Measurements from ENCODE around the gene CACNB3. TPM values are rescaled to one million over a fixed set of nuclear protein-coding genes. Genes with fewer than 3 reads are reported as not detected.

Gene CACNB3
- total RNA-seq, 1 donor from 2014 or later, result 40.5 TPM

DNA sequence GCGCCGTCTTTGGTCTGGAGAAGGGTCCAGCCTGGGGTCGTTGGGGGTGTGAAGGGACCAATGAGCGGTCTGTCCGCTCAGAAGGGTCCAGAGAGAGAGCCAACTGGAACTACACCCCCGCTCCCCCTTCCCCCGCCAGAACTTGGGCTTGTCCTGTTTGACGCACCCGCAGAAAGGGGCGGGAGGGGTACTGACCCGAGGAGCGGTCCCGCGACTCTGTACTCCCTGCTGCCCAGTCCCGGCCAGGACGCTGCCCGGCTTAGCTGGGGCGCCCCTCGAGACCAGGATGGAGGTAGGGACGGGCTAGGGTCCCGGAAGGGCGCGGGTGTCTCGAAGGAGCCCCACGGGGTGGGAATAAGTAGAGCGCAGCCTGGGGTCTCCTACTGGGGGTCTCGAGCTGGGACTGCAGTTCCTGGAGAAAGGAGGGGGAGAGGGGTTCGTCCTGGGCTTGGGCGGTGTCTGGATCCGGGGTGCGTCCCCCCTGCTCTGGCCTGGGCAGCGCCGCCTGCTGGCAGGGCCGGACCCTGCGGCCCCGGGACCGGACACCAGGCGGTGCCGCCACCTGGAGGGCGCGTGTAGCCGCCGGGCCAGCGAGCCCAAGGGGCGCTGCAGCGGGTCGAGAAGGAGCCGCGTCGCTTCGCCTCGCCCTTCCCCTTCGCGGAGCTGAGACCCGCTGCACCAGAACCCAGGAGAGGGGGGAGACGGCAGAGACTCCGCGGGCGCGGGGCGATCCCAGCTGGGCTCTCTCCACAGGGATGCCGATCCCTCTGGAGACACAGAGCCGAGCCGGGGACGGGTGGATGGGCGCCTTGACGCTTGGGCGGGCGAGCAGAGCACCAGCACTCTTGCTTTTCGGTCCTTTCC lies 3.8 kb upstream of the CACNB3 start:
- Histone ChIP-seq H3K27me3 (ENCODE audit: insufficient read depth, low read length) (no peaks in the 10 kb centered on the region), H3K4me1 (ENCODE audit: insufficient read depth, low read length) (peaks cover 45% of the 10 kb centered on the region), H3K9me3 (ENCODE audit: insufficient read depth, low read depth, low read length) (no peaks in the 10 kb centered on the region), H4K20me1 (ENCODE audit: insufficient read depth, low read length) (peaks cover 12% of the 10 kb centered on the region), H3K4me3 (ENCODE audit: insufficient read depth, low read depth, low read length) (peak overlapping the region; percentile 83), H3K27ac (ENCODE audit: low read depth, low read length) (peak overlapping the region; percentile 48), H3K36me3 (ENCODE audit: insufficient read depth, low read length) (no peaks in the 10 kb centered on the region), H3K9ac (ENCODE audit: low read length) (peak overlapping the region; percentile 91), H3K79me2 (ENCODE audit: insufficient read depth, low read length) (peaks cover 26% of the 10 kb centered on the region), H2AFZ (ENCODE audit: low read depth, low read length) (peak overlapping the region; percentile 96), H3K4me2 (ENCODE audit: low read length) (peak overlapping the region; percentile 100)
- H3K36me3 Mint-ChIP-seq (ENCODE audit: low read depth, unreplicated experiment), result no peaks in the 10 kb centered on the region
- FAIRE-seq, result no peak
- peaks cover 30% of the 10 kb centered on the region for H3K4me1 Mint-ChIP-seq (ENCODE audit: low read depth, unreplicated experiment)
- H3K27ac Mint-ChIP-seq (ENCODE audit: unreplicated experiment), result peak overlapping the region; percentile 75
- peak; percentile 38 for DNase-seq (ENCODE audit: low read depth)
- H3K27me3 Mint-ChIP-seq (ENCODE audit: low read depth, unreplicated experiment), result peaks cover 5% of the 10 kb centered on the region
- peak overlapping the region; percentile 95 for H3K4me3 Mint-ChIP-seq (ENCODE audit: unreplicated experiment)
- TF ChIP-seq EZH2 (IDR thresholded peaks at IDR 0.05; ENCODE audit: insufficient read depth, low read length), result no peak
- peak; percentile 71 for TF ChIP-seq CTCF (IDR thresholded peaks at IDR 0.05; ENCODE audit: insufficient read depth, low read depth, low read length)
- H3K9me3 Mint-ChIP-seq (ENCODE audit: unreplicated experiment), result no peaks in the 10 kb centered on the region

DNA sequence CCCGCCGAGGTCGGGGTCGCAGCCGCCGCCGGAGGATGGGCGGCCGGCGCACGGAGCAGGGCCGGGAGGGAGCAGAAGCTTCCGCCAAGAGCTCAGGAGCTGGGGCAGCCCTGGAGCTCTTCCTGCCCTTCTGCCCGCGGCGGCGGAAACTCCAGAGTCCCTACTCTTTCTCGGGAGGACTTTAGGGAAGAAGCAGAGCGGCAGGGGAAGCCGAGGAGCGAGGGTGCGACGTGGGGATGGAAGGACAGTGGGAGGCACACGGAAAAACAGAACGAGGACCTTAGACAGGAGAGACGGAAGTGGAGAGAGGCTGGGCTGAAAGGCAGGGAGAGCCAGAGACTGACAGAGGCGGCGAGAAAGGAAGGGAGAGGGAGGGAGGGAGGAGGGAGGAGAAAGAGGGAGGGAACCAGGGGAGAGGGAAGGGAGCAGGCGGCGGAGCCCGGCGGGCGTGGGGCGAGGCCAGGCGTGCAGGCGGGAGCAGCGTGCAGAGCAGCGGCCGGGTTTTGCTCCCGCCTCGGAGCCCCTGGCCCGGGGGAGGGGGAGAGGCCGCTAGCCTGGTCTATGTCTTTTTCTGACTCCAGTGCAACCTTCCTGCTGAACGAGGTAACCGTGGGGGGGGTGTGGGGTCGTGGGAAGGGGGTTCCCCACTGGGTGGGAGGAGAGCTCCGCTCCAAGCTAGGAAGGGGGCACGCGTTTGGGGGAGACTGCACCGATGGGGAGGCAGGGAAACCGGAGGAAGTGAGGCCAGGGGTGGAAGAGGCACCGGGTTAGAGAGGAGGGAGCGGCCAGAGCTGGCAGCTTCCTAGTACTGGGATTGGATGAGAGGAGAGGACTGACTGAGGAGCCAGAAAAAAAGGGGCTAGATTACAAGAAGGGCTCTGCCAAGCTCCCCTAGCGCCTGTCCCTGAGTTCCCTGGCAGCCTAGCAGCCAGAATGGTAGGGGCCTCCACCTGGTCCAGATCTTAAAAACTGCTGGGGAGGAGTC lies 2.9 kb upstream of the CACNB3 start:
- peaks cover 5% of the 10 kb centered on the region for H3K27me3 Mint-ChIP-seq (ENCODE audit: low read depth, unreplicated experiment)
- H3K36me3 Mint-ChIP-seq (ENCODE audit: low read depth, unreplicated experiment), result peaks cover 5% of the 10 kb centered on the region
- peak overlapping the region; percentile 95 for H3K4me3 Mint-ChIP-seq (ENCODE audit: unreplicated experiment)
- peak overlapping the region; percentile 89 for H3K27ac Mint-ChIP-seq (ENCODE audit: unreplicated experiment)
- H3K9me3 Mint-ChIP-seq (ENCODE audit: unreplicated experiment), result no peaks in the 10 kb centered on the region
- H3K4me1 Mint-ChIP-seq (ENCODE audit: low read depth, unreplicated experiment), result peaks cover 28% of the 10 kb centered on the region
- Histone ChIP-seq H3K36me3 (ENCODE audit: insufficient read depth, low read length) (no peaks in the 10 kb centered on the region), H3K27ac (ENCODE audit: low read depth, low read length) (peak overlapping the region; percentile 48), H3K4me3 (ENCODE audit: insufficient read depth, low read depth, low read length) (peak overlapping the region; percentile 83), H3K9me3 (ENCODE audit: insufficient read depth, low read depth, low read length) (no peaks in the 10 kb centered on the region), H4K20me1 (ENCODE audit: insufficient read depth, low read length) (peaks cover 21% of the 10 kb centered on the region), H3K4me1 (ENCODE audit: insufficient read depth, low read length) (peaks cover 42% of the 10 kb centered on the region), H2AFZ (ENCODE audit: low read depth, low read length) (peak overlapping the region; percentile 96), H3K27me3 (ENCODE audit: insufficient read depth, low read length) (no peaks in the 10 kb centered on the region), H3K9ac (ENCODE audit: low read length) (peak overlapping the region; percentile 91), H3K4me2 (ENCODE audit: low read length) (peak overlapping the region; percentile 100), H3K79me2 (ENCODE audit: insufficient read depth, low read length) (peaks cover 26% of the 10 kb centered on the region)
- DNase-seq (ENCODE audit: low read depth), result peak; percentile 74
- peak; percentile 9 for FAIRE-seq
- TF ChIP-seq CTCF (IDR thresholded peaks at IDR 0.05; ENCODE audit: insufficient read depth, low read depth, low read length), result no peak
- TF ChIP-seq EZH2 (IDR thresholded peaks at IDR 0.05; ENCODE audit: insufficient read depth, low read length), result no peak

Data from astrocyte (in vitro differentiated cells and primary cell).